GM18498 (cell line): ENCODE measurements around the gene MYZAP.
A peak's percentile ranks its signal among the peaks of the same experiment; 100 is the strongest.

Experiments
- ATAC-seq: cut with Tn5 transposase; IDR thresholded peaks from one replicate; pipeline ENCODE4 v1.9.1; 2021; ENCODE audit warnings: mild to moderate bottlenecking, moderate library complexity; ENCODE audit not compliant: unreplicated experiment

MYZAP gene

DNA sequence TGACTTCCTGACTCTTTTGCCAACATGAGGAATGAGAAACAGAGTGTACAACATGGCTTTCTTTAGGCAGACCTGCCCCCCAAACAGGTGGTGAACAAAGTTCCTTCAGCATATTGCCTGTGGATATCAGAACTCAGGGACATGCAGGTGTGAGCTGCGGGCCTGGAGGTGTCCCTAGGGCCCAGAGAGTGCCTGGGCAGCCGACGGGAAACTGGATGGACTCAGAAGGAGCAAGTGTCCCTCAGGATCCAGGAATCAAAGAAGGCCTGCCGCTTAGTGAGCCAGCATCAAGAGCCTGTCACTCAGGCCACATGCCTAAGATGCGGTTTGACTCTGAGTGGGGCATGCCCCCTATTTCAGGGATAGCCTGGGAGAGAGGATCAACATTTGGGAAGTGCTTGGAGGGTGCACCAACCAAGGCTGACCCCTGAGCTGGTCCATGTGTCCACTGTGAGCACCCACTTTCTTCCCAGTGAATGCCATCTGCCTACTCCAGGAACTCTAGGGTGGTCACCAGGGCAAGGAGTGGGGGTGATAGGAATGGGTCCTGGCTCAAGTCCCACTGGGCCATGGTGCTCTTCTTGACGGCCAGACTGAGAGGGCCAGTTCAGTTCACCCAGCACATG is 98.8 kb downstream of the MYZAP start:
- no peak for ATAC-seq

DNA sequence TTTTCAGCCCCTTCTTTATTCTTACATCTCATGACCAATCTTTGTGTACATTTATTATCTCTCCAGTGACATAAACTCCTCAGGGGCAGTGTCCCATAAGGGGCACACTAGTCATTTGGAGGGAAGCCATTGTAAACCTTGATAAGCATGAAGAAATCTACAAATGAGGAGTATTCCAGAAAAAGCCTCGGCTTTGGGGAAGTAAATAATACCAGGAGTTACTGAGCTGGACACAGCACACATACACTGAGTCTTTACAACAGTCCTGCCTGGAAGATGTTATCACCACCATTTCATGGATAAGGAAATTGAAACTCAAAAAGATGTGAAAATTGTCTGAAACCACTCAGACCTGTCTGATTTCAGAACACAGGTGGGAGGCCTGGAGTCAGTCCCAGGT is 99.4 kb downstream of the MYZAP start:
- no peak for ATAC-seq

DNA sequence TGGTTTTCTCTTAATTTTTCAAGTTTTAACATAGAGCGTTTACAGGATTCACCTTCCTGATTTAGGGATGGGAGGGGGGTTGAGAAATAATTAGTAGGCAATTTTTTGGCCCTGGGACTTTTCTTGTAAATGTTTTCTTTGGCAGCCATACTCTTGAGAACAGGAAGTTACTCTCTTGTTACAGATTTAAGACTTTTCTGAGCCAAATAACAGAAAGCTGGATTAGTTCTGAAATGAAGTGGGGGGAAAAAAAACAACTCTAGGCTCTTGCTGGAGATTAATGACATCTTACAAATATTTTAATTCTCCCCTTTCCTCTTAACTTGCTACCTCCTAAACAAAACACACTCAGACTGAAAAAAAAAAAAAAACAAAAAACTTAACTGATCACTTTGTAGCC is 101.0 kb downstream of the MYZAP start:
- no peak for ATAC-seq

DNA sequence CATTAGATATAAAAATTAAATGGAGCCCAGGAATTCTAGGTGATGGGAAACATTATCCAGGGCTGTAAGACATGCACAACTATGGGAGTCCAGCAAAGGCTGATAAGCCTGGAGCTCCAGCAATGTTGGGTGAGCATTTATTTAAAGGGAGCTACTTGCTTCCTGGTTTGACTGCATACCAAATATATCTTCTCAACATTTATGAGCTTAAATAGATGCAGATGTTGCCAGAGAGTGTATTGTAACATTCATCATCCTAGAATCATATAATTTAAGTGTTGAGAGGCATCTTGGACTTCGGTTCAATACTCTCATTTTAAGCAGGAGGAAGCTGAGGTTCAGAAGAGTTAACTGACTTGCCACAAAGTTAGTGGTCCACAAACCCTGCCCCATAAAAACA is 102.6 kb downstream of the MYZAP start:
- no peak for ATAC-seq

DNA sequence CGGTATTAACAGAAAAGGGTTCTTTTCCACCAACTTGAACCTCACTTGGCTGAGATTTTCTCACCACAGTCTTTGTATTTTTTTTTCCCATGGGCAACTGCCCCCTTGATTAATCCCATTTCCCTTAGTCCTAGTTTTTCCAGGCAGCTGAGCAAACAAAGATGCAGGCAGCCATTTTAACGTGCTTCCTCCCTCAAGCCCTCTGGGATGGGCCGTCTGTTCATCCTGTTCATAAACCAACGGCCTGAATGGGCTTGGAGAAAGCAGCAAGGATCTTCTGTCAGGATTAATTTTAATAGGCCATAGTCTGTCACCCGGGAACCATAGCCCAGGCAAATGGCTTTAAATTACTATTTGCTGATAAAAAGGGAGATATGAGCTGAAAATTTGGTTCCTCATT is 104.4 kb downstream of the MYZAP start:
- ATAC-seq: no peak

DNA sequence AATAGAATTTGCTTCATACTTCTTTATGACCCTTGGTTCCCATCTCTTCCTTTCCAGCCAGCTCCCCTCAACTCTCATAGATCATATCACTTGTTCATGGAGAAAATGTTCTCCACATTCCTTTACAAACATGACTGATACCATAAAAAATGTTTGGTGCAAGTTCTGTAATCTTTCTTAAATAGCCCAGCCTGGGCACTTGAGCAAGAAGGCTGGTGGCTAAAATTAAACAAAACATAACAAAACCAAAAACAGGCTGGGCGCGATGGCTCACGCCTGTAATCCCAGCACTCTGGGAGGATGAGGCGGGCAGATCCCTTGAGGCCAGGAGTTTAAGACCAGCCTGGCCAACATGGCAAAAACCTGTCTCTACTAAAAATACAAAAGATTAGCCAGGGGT is 105.9 kb downstream of the MYZAP start:
- no peak for ATAC-seq

DNA sequence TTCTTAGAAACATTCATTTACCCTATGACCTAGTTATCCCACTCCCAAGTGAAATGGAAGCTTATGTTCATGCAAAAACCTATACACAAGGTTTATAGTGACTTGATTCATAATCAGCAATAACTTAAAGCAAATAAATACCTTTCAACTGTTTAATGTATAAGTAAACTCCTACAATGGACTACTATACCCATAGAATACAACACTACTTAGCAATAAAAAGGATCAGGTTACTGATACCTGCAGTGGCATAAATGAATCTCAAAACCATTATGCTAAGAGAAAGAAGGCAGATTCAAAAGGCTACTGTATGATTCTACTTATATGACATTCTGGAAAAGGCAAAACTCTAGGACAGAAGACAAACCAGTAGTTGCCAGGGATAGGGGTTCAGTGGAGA is 106.5 kb downstream of the MYZAP start:
- no peak for ATAC-seq

DNA sequence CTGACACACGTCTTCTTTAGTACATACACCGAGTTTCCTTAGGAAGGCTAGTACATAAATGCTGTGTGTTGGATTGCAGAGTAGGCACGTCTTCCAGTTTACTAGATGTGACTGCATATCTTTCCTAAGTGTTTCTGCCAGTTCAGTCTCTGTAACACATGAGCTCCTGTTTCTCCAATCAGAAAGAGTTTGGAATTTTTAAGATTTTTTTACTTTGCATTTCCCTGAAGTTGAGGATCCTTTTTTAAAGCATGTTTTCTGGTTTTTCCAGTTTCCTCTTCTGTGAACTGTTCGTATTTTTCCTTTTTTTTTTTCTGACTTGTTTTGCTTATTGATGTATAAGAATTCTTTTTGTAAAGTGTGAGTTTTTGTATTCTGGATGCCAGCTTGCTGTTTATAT is 107.3 kb downstream of the MYZAP start:
- ATAC-seq: no peak

DNA sequence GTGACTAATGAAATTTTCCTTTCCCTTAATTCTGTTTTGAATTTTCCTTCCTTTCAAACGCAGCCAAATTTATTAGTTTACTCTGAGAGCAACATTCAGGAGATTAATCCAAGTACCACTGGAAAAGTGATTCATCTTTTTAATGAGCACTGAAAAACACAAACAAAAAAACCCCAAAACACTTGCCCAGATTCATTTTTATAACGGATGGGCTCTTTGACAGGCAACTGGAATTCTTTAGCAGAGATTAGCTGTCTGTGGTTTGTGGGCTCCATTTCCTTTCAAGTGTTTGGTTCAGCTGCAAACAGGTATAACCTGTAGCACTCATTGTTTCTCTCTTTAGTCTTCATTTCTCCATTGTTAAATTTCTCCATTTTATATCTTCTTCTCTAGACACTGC is 111.7 kb downstream of the MYZAP start:
- ATAC-seq: no peak

DNA sequence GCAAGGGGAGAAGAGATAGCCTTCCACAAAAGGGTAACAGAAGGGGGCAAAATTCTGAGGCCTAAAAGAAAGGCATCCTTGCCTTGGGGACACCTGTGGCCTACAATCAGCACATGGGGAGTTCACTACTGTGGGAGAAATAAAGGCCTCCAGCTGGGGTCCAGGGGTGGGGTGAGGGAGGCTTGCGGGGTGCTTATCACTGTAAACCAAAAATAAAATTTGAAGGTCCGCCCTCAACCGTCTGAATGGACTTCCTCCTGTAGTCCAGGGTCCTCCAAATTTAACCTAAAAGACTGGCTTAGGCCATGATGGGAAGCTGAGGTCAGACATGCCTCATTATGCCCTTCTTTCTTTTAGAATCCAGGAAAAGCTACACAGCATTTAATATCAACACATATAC is 112.7 kb downstream of the MYZAP start:
- no peak for ATAC-seq

DNA sequence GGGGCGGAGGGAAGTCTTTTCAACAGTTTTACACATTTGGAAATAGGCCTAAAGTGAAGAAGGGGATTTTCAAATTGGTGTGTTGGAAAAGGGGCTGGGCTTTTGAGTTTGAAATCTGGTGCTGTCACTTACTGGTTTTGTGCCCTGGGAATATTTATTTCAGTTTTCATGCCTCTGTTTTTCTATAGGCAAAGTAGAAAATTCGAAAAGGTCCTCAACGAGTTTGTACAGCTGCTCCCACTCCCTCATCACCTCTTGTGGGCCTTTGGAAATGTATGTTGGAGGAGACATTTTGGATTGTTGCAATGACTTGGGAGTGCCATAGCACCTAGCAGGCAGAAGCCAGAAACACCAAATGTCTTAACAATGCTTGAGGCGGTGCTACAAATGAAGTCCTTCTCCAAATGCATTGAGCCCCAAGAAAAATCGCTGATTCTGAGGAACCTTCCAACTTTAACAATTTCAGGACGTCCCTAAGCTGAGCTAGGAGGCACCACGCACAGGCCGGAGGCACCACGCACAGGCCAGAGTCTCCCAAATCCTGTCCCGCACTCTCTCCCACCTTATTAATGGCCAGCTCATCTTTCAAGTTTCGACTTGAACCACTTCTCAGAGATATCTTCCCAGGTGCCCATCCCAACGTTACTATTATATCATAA is 114.2 kb downstream of the MYZAP start:
- no peak for ATAC-seq

DNA sequence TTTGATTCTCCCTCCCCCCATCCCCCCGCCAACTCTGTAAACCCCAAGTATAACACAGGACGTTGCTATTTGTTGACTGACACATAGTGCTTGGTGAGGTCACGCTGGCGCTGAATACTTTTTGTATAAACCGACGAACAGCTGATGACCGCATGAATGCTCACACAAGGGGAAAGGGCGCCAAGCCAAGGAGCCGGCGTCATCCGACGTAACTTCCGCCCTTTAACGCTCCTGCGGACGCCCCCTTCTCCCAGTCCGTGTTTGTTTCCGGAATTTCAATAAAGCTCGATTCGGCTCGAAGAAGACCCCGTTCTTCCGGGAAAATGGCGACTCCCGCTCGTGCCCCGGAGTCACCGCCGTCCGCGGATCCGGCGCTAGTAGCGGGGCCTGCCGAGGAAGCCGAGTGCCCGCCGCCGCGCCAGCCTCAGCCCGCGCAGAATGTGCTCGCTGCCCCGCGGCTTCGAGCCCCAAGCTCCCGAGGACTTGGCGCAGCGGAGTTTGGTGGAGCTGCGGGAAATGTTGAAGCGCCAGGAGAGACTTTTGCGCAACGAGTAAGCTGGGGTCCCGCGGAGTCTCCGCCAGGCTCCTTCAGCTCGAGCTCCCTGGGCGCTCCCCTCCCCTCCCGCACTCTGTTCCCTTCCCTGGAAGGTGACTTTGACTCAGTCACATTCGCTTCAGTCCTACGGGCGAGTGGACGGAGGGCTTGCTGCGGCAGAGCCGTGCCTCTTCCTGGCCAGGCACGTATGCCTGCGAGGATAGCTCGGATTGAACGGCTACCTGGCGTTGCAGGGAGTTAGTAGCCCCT is 114.9 kb downstream of the MYZAP start, which contains the start of gene POLR2M:
POLR2M (plus strand) TSS at position 310 of the 805 bp plus-strand sequence; CDS start at position 439, 129 bp downstream.
- ATAC-seq: peak; percentile 93

DNA sequence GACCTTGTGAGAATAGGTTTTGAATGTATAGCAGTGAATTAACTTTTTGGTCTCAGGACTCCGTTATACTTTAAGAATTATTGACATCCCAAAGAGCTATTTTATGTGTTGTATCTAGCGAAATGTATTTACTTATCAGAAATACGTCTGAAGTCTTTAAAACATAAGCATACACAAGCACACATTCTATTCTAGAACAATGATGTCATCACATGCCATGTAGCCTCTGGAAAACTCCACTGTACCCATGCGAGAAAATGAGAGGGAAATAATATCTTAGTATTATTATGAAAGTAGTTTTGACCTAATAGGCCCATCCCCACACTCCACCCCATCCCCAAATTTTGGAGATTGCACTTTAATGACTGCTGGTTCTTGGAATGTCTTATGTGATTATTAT is 116.3 kb downstream of the MYZAP start:
- no peak for ATAC-seq

DNA sequence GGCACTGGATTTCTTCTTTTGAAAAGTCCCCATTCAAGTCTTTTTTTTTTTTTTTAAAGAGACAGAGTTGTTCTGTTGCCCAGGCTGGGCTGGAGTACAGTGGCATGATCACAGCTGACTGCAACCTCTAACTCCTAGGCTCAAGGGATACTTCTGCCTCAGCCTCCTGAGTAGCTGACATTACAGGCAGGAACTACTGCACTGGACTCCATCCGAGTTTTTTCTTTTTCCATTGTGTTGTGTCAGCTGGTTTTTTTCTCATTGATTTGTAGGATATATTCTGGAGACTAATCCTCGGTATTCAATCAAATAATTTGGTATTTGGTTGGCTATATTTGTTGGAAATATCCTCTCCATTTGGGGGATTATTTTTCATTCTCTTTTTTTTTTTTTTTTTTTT is 126.6 kb downstream of the MYZAP start:
- no peak for ATAC-seq

DNA sequence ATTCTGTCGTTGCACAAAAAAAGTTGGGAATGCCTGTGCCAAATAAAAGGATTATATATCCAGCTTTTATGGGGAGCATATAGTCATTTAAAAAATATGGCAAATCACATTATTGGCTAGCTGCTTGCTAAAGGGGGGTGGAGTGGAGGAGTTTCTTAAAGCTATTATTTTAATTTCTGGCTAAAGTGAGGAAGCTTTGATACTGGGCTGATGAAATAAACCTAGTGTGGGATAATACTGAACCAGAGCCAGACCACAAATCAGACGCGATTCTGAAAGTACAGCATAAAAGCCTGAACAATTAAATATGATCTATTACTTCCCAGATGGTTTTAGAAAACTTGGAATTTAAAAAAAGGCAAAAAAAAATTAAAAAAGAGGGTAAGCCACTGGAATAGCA is 129.2 kb downstream of the MYZAP start:
- no peak for ATAC-seq

DNA sequence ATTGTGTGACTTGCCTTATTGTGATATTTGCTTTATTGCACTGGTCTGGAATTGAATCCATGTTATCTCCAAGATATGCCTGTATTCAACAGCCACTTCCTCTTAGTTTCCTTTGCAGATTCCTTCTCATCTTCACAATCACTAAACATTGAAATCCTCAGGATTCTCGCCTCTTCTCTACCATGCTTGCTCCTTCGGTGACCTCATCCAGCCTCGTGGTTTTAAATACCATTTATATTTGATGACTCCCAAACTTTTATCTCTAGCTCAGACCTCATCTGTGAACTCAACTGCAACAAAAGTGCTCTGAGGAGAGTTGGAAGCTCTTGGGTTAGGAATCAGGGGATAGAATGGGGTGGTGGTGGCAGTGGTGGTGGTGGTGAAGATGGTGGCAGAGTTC is 134.7 kb downstream of the MYZAP start:
- no peak for ATAC-seq

DNA sequence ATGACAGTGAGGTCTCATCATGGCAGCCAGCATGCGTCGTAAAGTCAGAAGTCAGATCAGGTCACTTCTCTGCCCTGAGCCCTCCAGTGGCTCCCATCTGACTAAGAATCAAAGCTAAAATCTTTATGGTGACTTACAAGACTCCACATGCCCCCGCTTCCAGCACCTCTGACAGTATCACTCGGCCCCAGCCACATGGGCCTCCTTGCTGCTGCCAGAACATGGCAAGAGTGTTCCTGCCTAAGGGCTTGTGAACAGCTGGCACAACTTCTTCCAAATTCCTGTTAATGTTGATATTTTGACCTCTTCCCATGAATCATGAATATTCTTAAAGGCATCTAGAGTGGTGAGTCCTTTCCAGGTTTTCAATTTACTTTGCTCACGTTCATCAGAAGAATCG is 135.3 kb downstream of the MYZAP start:
- ATAC-seq: no peak

DNA sequence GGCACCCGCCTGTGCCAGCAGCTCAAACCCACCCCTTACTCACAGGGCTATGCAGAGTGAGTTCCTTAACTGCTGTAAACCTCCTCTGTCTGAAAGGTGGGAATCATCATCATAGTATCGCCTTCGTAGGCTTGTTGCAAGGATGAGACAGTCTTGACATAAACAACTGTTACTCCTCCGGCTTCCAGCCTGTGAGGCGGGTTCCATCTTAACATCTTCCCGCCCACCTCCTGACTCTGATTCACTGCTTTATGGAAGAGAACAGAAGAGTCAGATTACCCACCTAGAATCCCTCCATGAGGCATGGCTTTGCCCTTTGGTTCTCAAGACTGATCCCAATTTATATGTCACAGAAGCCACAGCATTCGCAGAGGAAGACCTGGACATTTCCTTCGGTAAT is 136.7 kb downstream of the MYZAP start:
- ATAC-seq: no peak

DNA sequence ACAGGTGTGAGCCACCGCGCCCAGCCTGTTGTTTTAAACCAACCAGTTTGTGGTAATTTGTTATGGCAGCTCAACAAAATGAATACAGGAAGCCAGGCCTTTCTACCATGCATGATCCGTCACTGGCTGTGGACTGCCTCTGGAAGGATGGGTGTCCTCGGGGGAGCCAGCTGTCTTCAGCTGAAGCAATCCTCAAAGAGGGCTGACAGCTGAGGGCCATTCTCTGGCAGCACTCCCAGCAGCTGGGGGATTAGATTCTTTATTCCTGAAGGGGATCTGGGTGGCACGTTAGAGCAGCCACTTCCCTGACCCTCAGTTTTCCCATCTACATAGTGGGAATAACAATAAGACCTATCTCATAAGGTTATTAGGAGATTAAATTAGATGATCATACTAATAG is 139.2 kb downstream of the MYZAP start:
- ATAC-seq: no peak

DNA sequence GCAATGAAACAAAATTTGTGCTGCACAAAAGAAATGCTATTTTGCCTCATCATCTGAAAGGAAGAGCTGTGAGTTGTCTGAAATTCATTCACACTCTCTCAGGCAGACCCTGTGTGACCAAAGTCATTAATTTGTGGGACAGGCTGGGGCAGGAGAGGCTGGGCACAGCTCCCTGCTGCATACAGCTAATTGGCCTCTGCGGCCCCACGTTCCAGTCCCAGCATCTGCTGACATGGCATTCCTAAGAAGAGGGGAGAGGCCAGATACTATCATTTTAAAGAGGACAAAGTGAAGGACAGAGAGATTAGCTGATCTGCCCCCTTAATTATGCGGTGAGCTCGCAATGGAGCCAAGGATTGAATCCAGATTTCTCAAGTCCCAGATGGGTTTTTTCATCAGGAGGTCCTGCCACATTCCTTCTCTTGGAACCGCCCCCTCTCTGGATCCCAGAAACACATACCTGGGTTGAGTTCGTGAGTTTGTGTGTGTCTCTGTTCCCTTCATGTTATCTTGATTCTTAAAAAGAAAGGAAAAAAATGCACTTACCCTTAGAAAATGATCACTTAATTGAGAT is 139.9 kb downstream of the MYZAP start:
- ATAC-seq: no peak

DNA sequence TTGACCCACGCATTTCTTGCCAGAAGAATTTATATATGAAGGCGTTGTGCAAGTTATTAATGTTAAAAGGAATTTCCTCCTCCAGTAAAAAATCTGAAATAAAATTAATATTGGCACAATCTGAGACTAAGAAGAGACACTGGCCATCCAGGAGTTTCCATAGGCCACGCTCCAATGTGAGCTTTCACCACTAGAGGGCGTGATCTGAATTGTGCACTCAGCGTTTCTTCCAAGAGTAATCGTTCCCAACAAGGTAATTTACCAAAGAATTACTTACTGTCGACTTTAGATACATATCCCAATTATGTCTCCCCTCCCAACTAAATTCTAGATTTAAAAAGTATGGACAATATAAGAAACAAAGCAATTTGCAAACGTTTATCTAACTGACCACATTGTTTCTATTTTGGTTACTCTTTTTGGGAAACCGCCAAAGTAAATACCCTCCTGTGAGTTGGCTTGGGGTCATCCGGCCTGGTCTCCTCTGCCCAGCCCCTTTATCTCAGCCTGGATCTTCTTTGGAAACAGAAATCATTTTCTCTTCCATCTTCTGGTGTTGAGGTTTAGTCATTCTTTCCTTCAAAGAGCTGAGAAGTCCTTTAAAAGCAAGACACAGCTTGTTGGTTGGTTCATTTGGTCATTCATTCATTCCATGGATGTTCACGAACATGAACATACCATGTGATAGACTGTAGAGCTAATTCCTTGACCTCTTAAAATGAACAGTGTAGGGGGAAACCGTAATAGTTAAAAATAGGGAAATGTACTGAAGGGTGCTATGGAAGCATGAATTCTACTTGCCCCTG is 141.0 kb downstream of the MYZAP start:
- no peak for ATAC-seq
